Erythroblast (primary cell): ENCODE measurements around the gene MORC2.

Experiments used
- GATA1 ChIP-seq: IDR thresholded peaks from 2 replicates; pipeline ENCODE4 v1.6.1; 2011; ENCODE audit warnings: low read depth, mild to moderate bottlenecking, control low read depth, low read length, moderate library complexity
- POLR2A ChIP-seq: IDR thresholded peaks from 2 replicates; pipeline ENCODE4 v1.6.1; 2011; ENCODE audit warnings: mild to moderate bottlenecking, low read length

DNA sequence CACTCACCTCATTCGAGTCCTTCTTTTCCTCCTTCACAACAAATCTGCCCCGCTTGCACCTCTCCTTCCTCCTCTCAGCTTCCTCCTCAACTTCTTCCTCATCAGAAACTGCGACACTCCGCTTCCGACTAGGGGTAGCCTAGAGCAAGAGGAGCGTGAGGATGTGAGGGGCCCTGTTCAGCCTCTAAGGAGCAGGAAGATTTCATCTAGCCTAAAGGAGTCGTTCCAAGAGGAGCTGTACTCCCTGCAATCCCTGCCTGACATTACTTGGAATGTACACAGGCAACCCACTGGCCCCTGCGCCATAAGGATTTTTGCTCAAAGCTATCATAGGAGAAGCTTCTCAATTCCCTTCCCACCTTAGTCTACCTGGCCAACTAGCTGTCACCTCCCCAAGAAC, 34.5 kb downstream of the MORC2 start:
- TF ChIP-seq POLR2A = no peak
- no peak for TF ChIP-seq GATA1
